HG03066 (cell line): Measurements from ENCODE around the gene HELZ2.

Source experiments
- ATAC-seq: cut with Tn5 transposase; IDR thresholded peaks from one replicate; pipeline ENCODE4 v1.9.1; 2021; ENCODE audit warnings: low read depth; ENCODE audit not compliant: unreplicated experiment

HELZ2 gene

GRCh38 chr20:63542031-63542559 is 31.9 kb downstream of the HELZ2 start:
- no peak for ATAC-seq

GRCh38 chr20:63541371-63541770 is 32.7 kb downstream of the HELZ2 start:
- ATAC-seq, result no peak

- no peak for ATAC-seq
Observed at GRCh38 chr20:63540417-63541186, 33.4 kb downstream of the HELZ2 start.

- ATAC-seq, result no peak
Observed at GRCh38 chr20:63539441-63540370, 34.3 kb downstream of the HELZ2 start.

- no peak for ATAC-seq
Observed at GRCh38 chr20:63539092-63539430, 35.0 kb downstream of the HELZ2 start.

- no peak for ATAC-seq
Observed at GRCh38 chr20:63538204-63539091, 35.6 kb downstream of the HELZ2 start.

GRCh38 chr20:63537525-63538203 is 36.4 kb downstream of the HELZ2 start:
- peak; percentile 88 for ATAC-seq

GRCh38 chr20:63536997-63537524 is 37.0 kb downstream of the HELZ2 start, which contains the start of gene PTK6:
PTK6 (minus strand) TSS chr20:63537376; CDS start chr20:63537314, 62 bp downstream.
- no peak for ATAC-seq

- ATAC-seq, result no peak
Observed at GRCh38 chr20:63536241-63536977, 37.6 kb downstream of the HELZ2 start.

- ATAC-seq, result no peak
Observed at GRCh38 chr20:63534831-63535651, 39.0 kb downstream of the HELZ2 start.

- ATAC-seq, result no peak
Observed at GRCh38 chr20:63534427-63534830, 39.6 kb downstream of the HELZ2 start.

GRCh38 chr20:63533871-63534393 is 40.1 kb downstream of the HELZ2 start:
- ATAC-seq, result no peak

- no peak for ATAC-seq
Observed at GRCh38 chr20:63533388-63533787, 40.7 kb downstream of the HELZ2 start.

GRCh38 chr20:63532449-63532971 is 41.5 kb downstream of the HELZ2 start:
- ATAC-seq, result no peak

GRCh38 chr20:63531686-63532448 is 42.2 kb downstream of the HELZ2 start:
- no peak for ATAC-seq

GRCh38 chr20:63530788-63531160 is 43.3 kb downstream of the HELZ2 start:
- ATAC-seq, result no peak
